IMR-90 (cell line): ENCODE data around the gene KDM4B. TPM values are rescaled to one million over a fixed set of nuclear protein-coding genes. Genes with fewer than 3 reads are reported as not detected.

Source experiments
- ATAC-seq: fragments of 200-7000 bp; cut with Tn5 transposase; 2 replicates; pipeline ENCODE4 v1.9.1; 2020; ENCODE audit warnings: low read depth, mild to moderate bottlenecking, moderate library complexity
- BruUV-seq: library from RNA; stranded (reverse); fragments of 400-500 nt; replicated peaks from 2 replicates; lab custom pipeline; 2021; lab: Mats Ljungman, UMichigan
- CTCF ChIA-PET: fragments of 300-600 bp; formaldehyde crosslinking; extraction: SDS; loops from one replicate; lab custom pipeline; 2021; ENCODE audit warnings: antibody characterized with exemption; lab: Yijun Ruan, JAX
- POLR2A ChIA-PET: fragments of 300-600 bp; sonication (Branson Sonifier 250); formaldehyde crosslinking; loops from one replicate; lab custom pipeline; 2022; ENCODE audit warnings: antibody characterized with exemption; ENCODE audit not compliant: unreplicated experiment; lab: Charles Lee
- DNase-seq: peaks from one replicate; pipeline ENCODE4 v3.0.0; 2013
- H2AFZ ChIP-seq: replicated peaks from 2 replicates; pipeline ENCODE3; 2013; ENCODE audit warnings: low read length, mild to moderate bottlenecking; ENCODE audit not compliant: poor library complexity
- H2AK5ac ChIP-seq: 2 replicates; pipeline ENCODE4 v1.6.1; 2013; ENCODE audit warnings: low read depth, low read length, inconsistent platforms
- H2AK9ac ChIP-seq: replicated peaks from 2 replicates; pipeline ENCODE3; 2013; ENCODE audit warnings: mild to moderate bottlenecking, low read depth, low read length, moderate library complexity; ENCODE audit not compliant: poor library complexity
- H2BK120ac ChIP-seq: 2 replicates; pipeline ENCODE4 v1.6.1; 2013; ENCODE audit warnings: low read depth, low read length, inconsistent platforms
- H2BK15ac ChIP-seq: 3 replicates; pipeline ENCODE4 v1.6.1; 2013; ENCODE audit warnings: low read depth, low read length, inconsistent platforms
- H2BK20ac ChIP-seq: 2 replicates; pipeline ENCODE4 v1.6.1; 2013; ENCODE audit warnings: low read depth, mild to moderate bottlenecking, inconsistent platforms, low read length, moderate library complexity
- H2BK5ac ChIP-seq: 2 replicates; pipeline ENCODE4 v1.6.1; 2013; ENCODE audit warnings: mild to moderate bottlenecking, low read depth, low read length, inconsistent platforms; ENCODE audit not compliant: poor library complexity, severe bottlenecking
- H3K14ac ChIP-seq: replicated peaks from 2 replicates; pipeline ENCODE4 v1.6.1; 2013; ENCODE audit warnings: low read depth, low read length, inconsistent platforms
- H3K18ac ChIP-seq: 2 replicates; pipeline ENCODE4 v1.6.1; 2013; ENCODE audit warnings: low read depth, low read length, control low read depth
- H3K23ac ChIP-seq: 2 replicates; pipeline ENCODE4 v1.6.1; 2013; ENCODE audit warnings: low read depth, low read length, inconsistent platforms
- H3K27ac ChIP-seq: 2 replicates; pipeline ENCODE4 v1.5.1; 2013; ENCODE audit warnings: mild to moderate bottlenecking, control low read depth, low read length; ENCODE audit not compliant: insufficient read depth
- H3K27me3 ChIP-seq: 2 replicates; pipeline ENCODE4 v1.6.1; 2013; ENCODE audit warnings: low read length; ENCODE audit not compliant: control insufficient read depth, insufficient read depth
- H3K36me3 ChIP-seq: 2 replicates; pipeline ENCODE4 v1.6.1; 2013; ENCODE audit warnings: low read length, mixed read lengths; ENCODE audit not compliant: control insufficient read depth, insufficient read depth
- H3K4ac ChIP-seq: 2 replicates; pipeline ENCODE4 v1.6.1; 2013; ENCODE audit warnings: low read depth, low read length, inconsistent platforms
- H3K4me1 ChIP-seq: 2 replicates; pipeline ENCODE4 v1.6.1; 2013; ENCODE audit warnings: low read length, mixed read lengths; ENCODE audit not compliant: control insufficient read depth, insufficient read depth
- H3K4me2 ChIP-seq: 2 replicates; pipeline ENCODE4 v1.6.1; 2013; ENCODE audit warnings: low read depth, mild to moderate bottlenecking, control low read depth, low read length, moderate library complexity
- H3K4me3 ChIP-seq: 2 replicates; pipeline ENCODE4 v1.5.1; 2013; ENCODE audit warnings: low read depth, mild to moderate bottlenecking, control low read depth, low read length, moderate library complexity; ENCODE audit not compliant: insufficient read depth
- H3K56ac ChIP-seq: 2 replicates; pipeline ENCODE4 v1.6.1; 2013; ENCODE audit warnings: low read length, inconsistent platforms; ENCODE audit not compliant: insufficient read depth; ENCODE audit errors: extremely low read depth
- H3K79me1 ChIP-seq, 2 experiments: 2 replicates each; pipeline ENCODE4 v1.6.1; 2013; ENCODE audit warnings: low read length in 2 of 2, inconsistent platforms in 1 of 2, low read depth in 1 of 2
- H3K9ac ChIP-seq: 2 replicates; pipeline ENCODE4 v1.6.1; 2013; ENCODE audit warnings: low read depth, low read length, control low read depth
- H3K9me1 ChIP-seq: 2 replicates; pipeline ENCODE4 v1.6.1; 2013; ENCODE audit warnings: low read length, inconsistent platforms; ENCODE audit not compliant: insufficient read depth
- H3K9me3 ChIP-seq: 2 replicates; pipeline ENCODE4 v1.6.1; 2013; ENCODE audit warnings: low read length; ENCODE audit not compliant: control insufficient read depth, insufficient read depth
- H4K20me1 ChIP-seq: 2 replicates; pipeline ENCODE4 v1.6.1; 2013; ENCODE audit warnings: low read length, inconsistent platforms; ENCODE audit not compliant: insufficient read depth
- H4K5ac ChIP-seq: 2 replicates; pipeline ENCODE4 v1.6.1; 2013; ENCODE audit warnings: mild to moderate bottlenecking, low read depth, low read length, control low read depth
- H4K8ac ChIP-seq, 2 experiments: 2 replicates each; pipeline ENCODE4 v1.6.1; 2013; ENCODE audit warnings: low read depth in 2 of 2, low read length in 2 of 2, control low read depth in 1 of 2, inconsistent platforms in 1 of 2
- H4K91ac ChIP-seq: 2 replicates; pipeline ENCODE4 v1.6.1; 2013; ENCODE audit warnings: low read depth, low read length, inconsistent platforms; ENCODE audit not compliant: insufficient read depth
- BHLHE40 ChIP-seq: fragments of 150-350 bp; IDR thresholded peaks from 2 replicates; pipeline ENCODE4 v1.6.1; 2016; ENCODE audit warnings: mild to moderate bottlenecking, low read depth, low read length
- CEBPB ChIP-seq: IDR thresholded peaks from 2 replicates; pipeline ENCODE4 v1.6.1; 2012; ENCODE audit warnings: low read depth, low read length, improper control_type of control experiment
- CHD1 ChIP-seq: IDR thresholded peaks from 2 replicates; pipeline ENCODE4 v1.6.1; 2012; ENCODE audit warnings: low read depth, low read length, improper control_type of control experiment
- CTCF ChIP-seq: conservative IDR thresholded peaks from 2 replicates; pipeline ENCODE4 v1.5.1; 2012; ENCODE audit warnings: mild to moderate bottlenecking, low read depth, low read length, improper control_type of control experiment
- FOS ChIP-seq: fragments of 150-350 bp; IDR thresholded peaks from 2 replicates; pipeline ENCODE4 v1.6.1; 2016; ENCODE audit warnings: low read depth, low read length
- MAFK ChIP-seq: IDR thresholded peaks from 2 replicates; pipeline ENCODE4 v1.6.1; 2012; ENCODE audit warnings: low read depth, low read length, improper control_type of control experiment
- MAZ ChIP-seq: IDR thresholded peaks from 2 replicates; pipeline ENCODE4 v1.6.1; 2012; ENCODE audit warnings: low read depth, mild to moderate bottlenecking, low read length, improper control_type of control experiment, moderate library complexity, borderline replicate concordance
- MXI1 ChIP-seq: IDR thresholded peaks from 2 replicates; pipeline ENCODE4 v1.6.1; 2012; ENCODE audit warnings: low read depth, mild to moderate bottlenecking, low read length, moderate library complexity, borderline replicate concordance
- NFE2L2 ChIP-seq: fragments of 150-350 bp; IDR thresholded peaks from 2 replicates; pipeline ENCODE4 v1.6.1; 2016; ENCODE audit warnings: low read depth, mild to moderate bottlenecking, low read length
- POLR2A ChIP-seq: IDR thresholded peaks from 2 replicates; pipeline ENCODE4 v1.6.1; 2012; ENCODE audit warnings: mild to moderate bottlenecking, low read depth, low read length
- RAD21 ChIP-seq: IDR thresholded peaks from 2 replicates; pipeline ENCODE4 v1.6.1; 2012; ENCODE audit warnings: low read length, improper control_type of control experiment
- RCOR1 ChIP-seq: IDR thresholded peaks from 2 replicates; pipeline ENCODE4 v1.6.1; 2012; ENCODE audit warnings: mild to moderate bottlenecking, low read length, improper control_type of control experiment; ENCODE audit not compliant: insufficient replicate concordance
- RFX5 ChIP-seq: IDR thresholded peaks from 2 replicates; pipeline ENCODE4 v1.8.0; 2012; ENCODE audit warnings: low read depth, mild to moderate bottlenecking, low read length, moderate library complexity
- SMC3 ChIP-seq: fragments of 150-350 bp; IDR thresholded peaks from 2 replicates; pipeline ENCODE4 v1.6.1; 2016; ENCODE audit warnings: low read depth, mild to moderate bottlenecking, antibody characterized with exemption, low read length, moderate library complexity
- WGBS, 2 experiments: methylation state at CpG; one replicate each; pipeline versions ENCODE4 v1.1.5 to v1.1.7; 2013; ENCODE audit warnings: missing lambda C conversion rate in 2 of 2; ENCODE audit not compliant: insufficient read length in 1 of 2; ENCODE audit errors: extremely low coverage in 2 of 2; 5-methylcytosine and 5-hydroxymethylcytosine counted together
- dilution Hi-C: fragments of 300-500 bp; cut with HindIII; formaldehyde crosslinking; loops from one replicate; pipeline ENCODE4 v1.14.3; 2018; ENCODE audit warnings: low sequenced_read_pairs; ENCODE audit not compliant: unreplicated experiment
- in situ Hi-C: fragments of 300-500 bp; cut with MboI; formaldehyde crosslinking; loops from 3 replicates; pipeline ENCODE4 v1.14.3; 2019; ENCODE audit warnings: low sequenced_read_pairs, inconsistent platforms, mixed read lengths
- intact Hi-C: fragments of 100-400 bp; cut with micrococcal nuclease; formaldehyde crosslinking; loops from 2 replicates; pipeline ENCODE4 v1.10.0; 2022
- polyA plus RNA-seq, 3 experiments: library from polyadenylated mRNA; depleted of rRNA; stranded (reverse); fragments of >200 nt; gene quantifications; 2 replicates each; pipeline ENCODE4 v1.2.3, GENCODE V29; 2012; ENCODE audit warnings: low replicate concordance in 1 of 3
- total RNA-seq: library from RNA; depleted of rRNA; stranded (reverse); fragments of >200 nt; gene quantifications from 2 replicates; pipeline ENCODE4 v1.2.3, GENCODE V29; 2012
- TF ChIP-seq, protein P1 (sequence below): fragments of 150-350 bp; IDR thresholded peaks from 2 replicates; pipeline ENCODE4 v1.6.1; 2017; ENCODE audit warnings: mild to moderate bottlenecking, antibody characterized with exemption, low read length, low read depth
- TF ChIP-seq, protein P2 (sequence below): fragments of 150-350 bp; IDR thresholded peaks from 2 replicates; pipeline ENCODE4 v1.6.1; 2016; ENCODE audit warnings: low read depth, mild to moderate bottlenecking, low read length, moderate library complexity, borderline replicate concordance

KDM4B gene
- total and polyA plus RNA-seq, 2 of the 4 experiments (the other 2 are of a cell fraction) = 5.0 to 17.9 TPM

GRCh38 chr19:5152767-5153532, 184.0 kb downstream of the KDM4B start:
- Histone ChIP-seq H3K4me2 (no peak overlapping the region), H2BK15ac (no peak overlapping the region), H2BK20ac (no peak overlapping the region), H4K91ac (no peak overlapping the region), H3K9me1 (no peaks in the 10 kb centered on the region), H2BK120ac (no peak overlapping the region), H3K9me3 (no peaks in the 10 kb centered on the region), H3K36me3 (peaks cover 21% of the 10 kb centered on the region), H2BK5ac (no peak overlapping the region), H3K23ac (no peak overlapping the region), H3K79me1 (no peaks in the 10 kb centered on the region), H2AK9ac (no peak overlapping the region), H3K27me3 (no peaks in the 10 kb centered on the region), H3K4ac (no peak overlapping the region), H2AK5ac (no peak overlapping the region), H3K14ac (no peak overlapping the region), H3K18ac (no peak overlapping the region), H4K8ac (no peak overlapping the region), H2AFZ (no peak overlapping the region), H3K9ac (no peak overlapping the region), H4K5ac (no peak overlapping the region), H3K4me3 (no peak overlapping the region), H3K4me1 (no peaks in the 10 kb centered on the region), H3K56ac (no peak overlapping the region), H4K20me1 (no peaks in the 10 kb centered on the region; the same call in 1 of the 2 replicates), H3K27ac (no peak overlapping the region)
- no TSS peak for BruUV-seq
- in situ Hi-C loops = no loop called here
- POLR2A ChIA-PET = no interaction called here
- dilution Hi-C loops = no loop called here
- DNase-seq (no peak), ATAC-seq (no peak)
- 90% methylated on average over 8 of the region's 24 CpGs; no CpG with 5 or more reads in 1 of the 2 experiments for WGBS, 2 experiments
- CTCF ChIA-PET = no interaction called here
- intact Hi-C loops = no loop called here
- TF ChIP-seq MAZ (no peak), SMC3 (no peak), MAFK (no peak), CEBPB (no peak), MXI1 (no peak), RFX5 (no peak), FOS (no peak), CHD1 (no peak), POLR2A (no peak), RCOR1 (no peak), NFE2L2 (no peak), BHLHE40 (no peak), RAD21 (no peak), CTCF (no peak)
- TF ChIP-seq, protein P1, sequence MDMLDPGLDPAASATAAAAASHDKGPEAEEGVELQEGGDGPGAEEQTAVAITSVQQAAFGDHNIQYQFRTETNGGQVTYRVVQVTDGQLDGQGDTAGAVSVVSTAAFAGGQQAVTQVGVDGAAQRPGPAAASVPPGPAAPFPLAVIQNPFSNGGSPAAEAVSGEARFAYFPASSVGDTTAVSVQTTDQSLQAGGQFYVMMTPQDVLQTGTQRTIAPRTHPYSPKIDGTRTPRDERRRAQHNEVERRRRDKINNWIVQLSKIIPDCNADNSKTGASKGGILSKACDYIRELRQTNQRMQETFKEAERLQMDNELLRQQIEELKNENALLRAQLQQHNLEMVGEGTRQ = no peak
- TF ChIP-seq, protein P2, sequence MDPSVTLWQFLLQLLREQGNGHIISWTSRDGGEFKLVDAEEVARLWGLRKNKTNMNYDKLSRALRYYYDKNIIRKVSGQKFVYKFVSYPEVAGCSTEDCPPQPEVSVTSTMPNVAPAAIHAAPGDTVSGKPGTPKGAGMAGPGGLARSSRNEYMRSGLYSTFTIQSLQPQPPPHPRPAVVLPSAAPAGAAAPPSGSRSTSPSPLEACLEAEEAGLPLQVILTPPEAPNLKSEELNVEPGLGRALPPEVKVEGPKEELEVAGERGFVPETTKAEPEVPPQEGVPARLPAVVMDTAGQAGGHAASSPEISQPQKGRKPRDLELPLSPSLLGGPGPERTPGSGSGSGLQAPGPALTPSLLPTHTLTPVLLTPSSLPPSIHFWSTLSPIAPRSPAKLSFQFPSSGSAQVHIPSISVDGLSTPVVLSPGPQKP = no peak
